PC-9 (cell line): Measurements from ENCODE around the gene HJV. TPM values are rescaled to one million over a fixed set of nuclear protein-coding genes. Genes with fewer than 3 reads are reported as not detected.

Experiments used
- BruUV-seq: library from RNA; stranded (reverse); fragments of 400-500 nt; replicated peaks from 2 replicates; lab custom pipeline; 2021; lab: Mats Ljungman, UMichigan
- CTCF ChIA-PET: fragments of 300-600 bp; sonication (Branson Sonifier 250); formaldehyde crosslinking; loops from one replicate; lab custom pipeline; 2022; ENCODE audit warnings: antibody characterized with exemption; lab: Charles Lee
- POLR2A ChIA-PET: fragments of 300-600 bp; sonication (Branson Sonifier 250); formaldehyde crosslinking; loops from one replicate; lab custom pipeline; 2022; ENCODE audit warnings: antibody characterized with exemption; ENCODE audit not compliant: unreplicated experiment; lab: Charles Lee
- DNase-seq, 2 experiments: peaks; one replicate each; pipeline versions ENCODE4 v3.0.0 to v3.0.0-alpha.2; 2015 to 2022; ENCODE audit warnings: mixed read lengths in 1 of 2
- H2AFZ ChIP-seq: fragments of 200-600 bp; sonication (generic); 2 replicates; pipeline ENCODE4 v1.8.1; 2017; ENCODE audit warnings: antibody characterized with exemption
- H3F3A ChIP-seq: fragments of 200-600 bp; sonication (generic); 2 replicates; pipeline ENCODE4 v1.8.1; 2017; ENCODE audit warnings: antibody characterized with exemption, mild to moderate bottlenecking, low read depth; ENCODE audit not compliant: insufficient read depth
- H3K27ac ChIP-seq: fragments of 200-600 bp; sonication (generic); 2 replicates; pipeline ENCODE4 v1.6.1; 2016; ENCODE audit warnings: mixed run types
- H3K27me3 ChIP-seq: fragments of 200-600 bp; sonication (generic); 2 replicates; pipeline ENCODE4 v1.6.1; 2016; ENCODE audit warnings: low read depth, mixed run types; ENCODE audit not compliant: insufficient read depth
- H3K36me3 ChIP-seq: fragments of 200-600 bp; sonication (generic); 2 replicates; pipeline ENCODE4 v1.6.1; 2016; ENCODE audit warnings: low read depth, mixed run types
- H3K4me1 ChIP-seq: fragments of 200-600 bp; sonication (generic); replicated peaks from 2 replicates; pipeline ENCODE4 v1.6.1; 2016; ENCODE audit warnings: mixed run types; ENCODE audit not compliant: insufficient read depth
- H3K4me2 ChIP-seq: fragments of 200-600 bp; sonication (generic); 2 replicates; pipeline ENCODE4 v1.6.1; 2017; ENCODE audit warnings: mixed run types
- H3K4me3 ChIP-seq: fragments of 200-600 bp; sonication (generic); 2 replicates; pipeline ENCODE4 v1.6.1; 2016; ENCODE audit warnings: mixed run types
- H3K79me2 ChIP-seq: fragments of 200-600 bp; sonication (generic); 2 replicates; pipeline ENCODE4 v1.6.1; 2017; ENCODE audit warnings: low read depth, mixed run types
- H3K9me2 ChIP-seq: fragments of 200-600 bp; sonication (generic); 2 replicates; pipeline ENCODE4 v1.8.1; 2017; ENCODE audit warnings: mild to moderate bottlenecking; ENCODE audit not compliant: insufficient read depth
- H3K9me3 ChIP-seq: fragments of 200-600 bp; sonication (generic); 2 replicates; pipeline ENCODE4 v1.8.1; 2016; ENCODE audit warnings: low read depth; ENCODE audit not compliant: insufficient read depth
- H4K20me1 ChIP-seq: fragments of 200-600 bp; sonication (generic); 2 replicates; pipeline ENCODE4 v1.8.1; 2017; ENCODE audit not compliant: insufficient read depth
- CTCF ChIP-seq: fragments of 200-600 bp; sonication (generic); conservative IDR thresholded peaks from 2 replicates; pipeline ENCODE4 v1.6.1; 2017; ENCODE audit warnings: mixed run types, antibody characterized with exemption, mild to moderate bottlenecking, moderate library complexity
- EZH2 ChIP-seq: fragments of 200-600 bp; sonication (generic); IDR thresholded peaks from 2 replicates; pipeline ENCODE4 v1.8.0; 2017; ENCODE audit warnings: antibody characterized with exemption, low read depth
- intact Hi-C: fragments of 100-400 bp; cut with micrococcal nuclease; formaldehyde crosslinking; loops from one replicate; pipeline ENCODE4 v1.10.0; 2022; ENCODE audit not compliant: unreplicated experiment
- total RNA-seq: library from RNA; stranded (reverse); gene quantifications from 2 replicates; pipeline ENCODE4 v1.2.3, GENCODE V29; 2021

Gene HJV
- total RNA-seq, 1 experiment from 2014 or later: not detected

- Histone ChIP-seq H3K27me3 (no peaks in the 10 kb centered on the region), H3K36me3 (no peaks in the 10 kb centered on the region), H3K9me2 (no peaks in the 10 kb centered on the region), H3K79me2 (no peaks in the 10 kb centered on the region), H3K4me1 (peaks cover 40% of the 10 kb centered on the region), H2AFZ (no peak overlapping the region), H3F3A (peaks cover 27% of the 10 kb centered on the region; the same call in 1 of the 2 replicates), H3K4me2 (no peak overlapping the region), H4K20me1 (no peaks in the 10 kb centered on the region), H3K27ac (no peak overlapping the region), H3K4me3 (no peak overlapping the region), H3K9me3 (no peaks in the 10 kb centered on the region)
- TF ChIP-seq CTCF: no peak
- TF ChIP-seq EZH2: no peak
- BruUV-seq: no TSS peak
- intact Hi-C loops: no loop called here
- ChIA-PET CTCF (interaction anchor here (0.8 kb wide), 1 partner anchor 37 kb away, joined by 3 read pairs; the partner anchor contains the start of genes ANKRD34A and POLR3GL), POLR2A (no interaction called here)
- DNase-seq: no peak
Measured at GRCh38 chr1:146001709-146002108, 19.8 kb downstream of the HJV start.

- Histone ChIP-seq H3K9me3 (no peaks in the 10 kb centered on the region), H3K79me2 (peaks cover 19% of the 10 kb centered on the region), H3K27ac (peak overlapping the region; percentile 41), H3K4me1 (peaks cover 40% of the 10 kb centered on the region), H4K20me1 (peaks cover 17% of the 10 kb centered on the region), H3K27me3 (no peaks in the 10 kb centered on the region), H3K9me2 (no peaks in the 10 kb centered on the region), H3K36me3 (peaks cover 12% of the 10 kb centered on the region), H3K4me3 (peak overlapping the region; percentile 11; the same call in 1 of the 2 replicates), H3K4me2 (peak overlapping the region; percentile 57), H3F3A (peaks cover 37% of the 10 kb centered on the region), H2AFZ (0 out of 2 replicates have a peak overlapping the region, but pooled peaks have one; percentile 61)
- intact Hi-C loops: no loop called here
- POLR2A ChIA-PET: no interaction called here
- TF ChIP-seq CTCF (no peak), EZH2 (no peak)
- no TSS peak for BruUV-seq
- DNase-seq: peak in 1 of 2 experiments; percentile 46
- CTCF ChIA-PET: no interaction called here
Measured at GRCh38 chr1:145999321-146000024, 22.1 kb downstream of the HJV start.

- Histone ChIP-seq H3K27me3 (no peaks in the 10 kb centered on the region), H3K79me2 (peaks cover 37% of the 10 kb centered on the region), H3K4me1 (peaks cover 58% of the 10 kb centered on the region), H3F3A (peaks cover 55% of the 10 kb centered on the region), H3K4me3 (peak overlapping the region; percentile 93; the same call in 1 of the 2 replicates), H3K9me3 (no peaks in the 10 kb centered on the region), H3K36me3 (peaks cover 30% of the 10 kb centered on the region), H4K20me1 (peaks cover 35% of the 10 kb centered on the region), H3K27ac (peak overlapping the region; percentile 78), H2AFZ (no peak overlapping the region), H3K4me2 (peak overlapping the region; percentile 91), H3K9me2 (no peaks in the 10 kb centered on the region)
- BruUV-seq: no TSS peak
- POLR2A ChIA-PET: interaction anchor here (0.6 kb wide), 1 partner anchor 35 kb away, joined by 4 read pairs; no protein-coding TSS in a partner anchor
- TF ChIP-seq CTCF (no peak), EZH2 (no peak)
- CTCF ChIA-PET: interaction anchor here (0.6 kb wide), 1 partner anchor 20 kb away, joined by 7 read pairs; no protein-coding TSS in a partner anchor
- no peak for DNase-seq
- intact Hi-C loops: no loop called here
Measured at GRCh38 chr1:145997718-145998023, 23.9 kb downstream of the HJV start.
